ENCODE results near the gene REV3L.

- TF ChIP-seq SIN3A (IDR thresholded peaks at IDR 0.05; ENCODE audit: borderline replicate concordance, low read depth, low read length) (no peak), CBFB (CRISPR knock-in tag; IDR thresholded peaks at IDR 0.05) (no peak), ZNF274 (CRISPR knock-in tag; IDR thresholded peaks at IDR 0.05) (no peak), BRF2 (CRISPR knock-in tag; IDR thresholded peaks at IDR 0.05) (no peak), CEBPB (IDR thresholded peaks at IDR 0.05; ENCODE audit: borderline replicate concordance, low read depth, low read length) (no peak), SUZ12 (IDR thresholded peaks at IDR 0.05; ENCODE audit: low read depth, low read length) (no peak), ZNF138 (CRISPR knock-in tag; IDR thresholded peaks at IDR 0.05; ENCODE audit: low read depth) (no peak), TARDBP (CRISPR knock-in tag; IDR thresholded peaks at IDR 0.05) (no peak), FOSL2 (CRISPR knock-in tag; IDR thresholded peaks at IDR 0.05) (no peak), THRA (CRISPR knock-in tag; IDR thresholded peaks at IDR 0.05; ENCODE audit: borderline replicate concordance) (no peak)
These were observed 222.3 kb downstream of the REV3L start for GRCh38 chr6:111260570-111261298.

All from HepG2 (cell line).